ENCODE measurements around the gene SLC27A3. TPM values are rescaled to one million over a fixed set of nuclear protein-coding genes. Genes with fewer than 3 reads are reported as not detected.

SLC27A3 gene
- total and polyA plus RNA-seq, 2 of the 8 experiments (the other 6 are each of a cell fraction or from before 2014, with no cell fraction given), result 39.1 to 40.1 TPM

Small RNA genes within 50 kb of the gene (small RNA-seq; reads per million reads assigned to genes)
- not detected for gene RF00019 (ENCODE audit: insufficient read depth)

Other genes starting within 250 kb of the SLC27A3 start
- gene S100A6, start 239.4 kb upstream of the SLC27A3 start, total RNA-seq (2021; fragmentation: NEBNext Ultra II Directional; extraction: Animal tissue kit (Norgen Biotek cat#: 25700)), result 11.1 and 11.5 TPM in 2 replicates
- gene S100A6, start 239.4 kb upstream of the SLC27A3 start, polyA plus RNA-seq (2011; rRNA removed), result 45.8 and 63.0 TPM in 2 replicates
- gene S100A5, start 234.5 kb upstream of the SLC27A3 start, total RNA-seq (2021; fragmentation: NEBNext Ultra II Directional; extraction: Animal tissue kit (Norgen Biotek cat#: 25700)), result not detected in 2 replicates
- gene S100A5, start 234.5 kb upstream of the SLC27A3 start, polyA plus RNA-seq (2011; rRNA removed), result not detected in 2 replicates
- 36.3 and 39.6 TPM in 2 replicates for gene S100A4, start 229.6 kb upstream of the SLC27A3 start, total RNA-seq (2021; fragmentation: NEBNext Ultra II Directional; extraction: Animal tissue kit (Norgen Biotek cat#: 25700))
- gene S100A4, start 229.6 kb upstream of the SLC27A3 start, polyA plus RNA-seq (2011; rRNA removed), result 43.3 and 85.4 TPM in 2 replicates
- 0.47 TPM in 1 of 2 replicates, not detected in the other for gene S100A3, start 226.1 kb upstream of the SLC27A3 start, total RNA-seq (2021; fragmentation: NEBNext Ultra II Directional; extraction: Animal tissue kit (Norgen Biotek cat#: 25700))
- 0.26 and 0.77 TPM in 2 replicates for gene S100A3, start 226.1 kb upstream of the SLC27A3 start, polyA plus RNA-seq (2011; rRNA removed)
- 2.0 TPM in 1 of 2 replicates, not detected in the other for gene S100A2, start 209.6 kb upstream of the SLC27A3 start, total RNA-seq (2021; fragmentation: NEBNext Ultra II Directional; extraction: Animal tissue kit (Norgen Biotek cat#: 25700))
- 0.71 and 0.86 TPM in 2 replicates for gene S100A2, start 209.6 kb upstream of the SLC27A3 start, polyA plus RNA-seq (2011; rRNA removed)
- gene S100A16, start 162.3 kb upstream of the SLC27A3 start, total RNA-seq (2021; fragmentation: NEBNext Ultra II Directional; extraction: Animal tissue kit (Norgen Biotek cat#: 25700)), result 14.7 and 14.9 TPM in 2 replicates
- gene S100A16, start 162.3 kb upstream of the SLC27A3 start, polyA plus RNA-seq (2011; rRNA removed), result 51.7 and 61.4 TPM in 2 replicates
- 1.4 and 1.5 TPM in 2 replicates for gene S100A14, start 159.1 kb upstream of the SLC27A3 start, total RNA-seq (2021; fragmentation: NEBNext Ultra II Directional; extraction: Animal tissue kit (Norgen Biotek cat#: 25700))
- gene S100A14, start 159.1 kb upstream of the SLC27A3 start, polyA plus RNA-seq (2011; rRNA removed), result 3.7 and 5.3 TPM in 2 replicates
- 63.6 and 65.3 TPM in 2 replicates for gene S100A13, start 147.9 kb upstream of the SLC27A3 start, total RNA-seq (2021; fragmentation: NEBNext Ultra II Directional; extraction: Animal tissue kit (Norgen Biotek cat#: 25700))
- 79.0 and 127 TPM in 2 replicates for gene S100A13, start 147.9 kb upstream of the SLC27A3 start, polyA plus RNA-seq (2011; rRNA removed)
- gene S100A1, start 147.0 kb upstream of the SLC27A3 start, total RNA-seq (2021; fragmentation: NEBNext Ultra II Directional; extraction: Animal tissue kit (Norgen Biotek cat#: 25700)), result not detected in 2 replicates
- gene S100A1, start 147.0 kb upstream of the SLC27A3 start, polyA plus RNA-seq (2011; rRNA removed), result 1.1 and 2.0 TPM in 2 replicates
- 103 and 104 TPM in 2 replicates for gene CHTOP, start 141.3 kb upstream of the SLC27A3 start, total RNA-seq (2021; fragmentation: NEBNext Ultra II Directional; extraction: Animal tissue kit (Norgen Biotek cat#: 25700))
- gene CHTOP, start 141.3 kb upstream of the SLC27A3 start, polyA plus RNA-seq (2011; rRNA removed), result 73.6 and 84.6 TPM in 2 replicates
- 22.3 and 25.7 TPM in 2 replicates for gene SNAPIN, start 116.7 kb upstream of the SLC27A3 start, total RNA-seq (2021; fragmentation: NEBNext Ultra II Directional; extraction: Animal tissue kit (Norgen Biotek cat#: 25700))
- gene SNAPIN, start 116.7 kb upstream of the SLC27A3 start, polyA plus RNA-seq (2011; rRNA removed), result 24.7 and 31.1 TPM in 2 replicates
- 387 and 389 TPM in 2 replicates for gene ILF2, start 104.4 kb upstream of the SLC27A3 start, total RNA-seq (2021; fragmentation: NEBNext Ultra II Directional; extraction: Animal tissue kit (Norgen Biotek cat#: 25700))
- 290 and 474 TPM in 2 replicates for gene ILF2, start 104.4 kb upstream of the SLC27A3 start, polyA plus RNA-seq (2011; rRNA removed)
- gene NPR1, start 96.7 kb upstream of the SLC27A3 start, total RNA-seq (2021; fragmentation: NEBNext Ultra II Directional; extraction: Animal tissue kit (Norgen Biotek cat#: 25700)), result 11.1 and 13.2 TPM in 2 replicates
- 10.5 and 11.7 TPM in 2 replicates for gene NPR1, start 96.7 kb upstream of the SLC27A3 start, polyA plus RNA-seq (2011; rRNA removed)
- gene INTS3, start 47.4 kb upstream of the SLC27A3 start, total RNA-seq (2021; fragmentation: NEBNext Ultra II Directional; extraction: Animal tissue kit (Norgen Biotek cat#: 25700)), result 63.2 and 66.8 TPM in 2 replicates
- gene INTS3, start 47.4 kb upstream of the SLC27A3 start, polyA plus RNA-seq (2011; rRNA removed), result 86.9 and 93.2 TPM in 2 replicates
- 39.1 and 41.5 TPM in 2 replicates for gene GATAD2B, start 147.6 kb downstream of the SLC27A3 start, total RNA-seq (2021; fragmentation: NEBNext Ultra II Directional; extraction: Animal tissue kit (Norgen Biotek cat#: 25700))
- 8.4 and 9.6 TPM in 2 replicates for gene GATAD2B, start 147.6 kb downstream of the SLC27A3 start, polyA plus RNA-seq (2011; rRNA removed)
- gene DENND4B, start 171.3 kb downstream of the SLC27A3 start, total RNA-seq (2021; fragmentation: NEBNext Ultra II Directional; extraction: Animal tissue kit (Norgen Biotek cat#: 25700)), result 61.1 and 62.8 TPM in 2 replicates
- 45.6 and 80.8 TPM in 2 replicates for gene DENND4B, start 171.3 kb downstream of the SLC27A3 start, polyA plus RNA-seq (2011; rRNA removed)
- gene CRTC2, start 183.2 kb downstream of the SLC27A3 start, total RNA-seq (2021; fragmentation: NEBNext Ultra II Directional; extraction: Animal tissue kit (Norgen Biotek cat#: 25700)), result 28.6 and 33.7 TPM in 2 replicates
- gene CRTC2, start 183.2 kb downstream of the SLC27A3 start, polyA plus RNA-seq (2011; rRNA removed), result 34.3 and 38.8 TPM in 2 replicates
- 238 and 244 TPM in 2 replicates for gene SLC39A1, start 188.1 kb downstream of the SLC27A3 start, total RNA-seq (2021; fragmentation: NEBNext Ultra II Directional; extraction: Animal tissue kit (Norgen Biotek cat#: 25700))
- gene SLC39A1, start 188.1 kb downstream of the SLC27A3 start, polyA plus RNA-seq (2011; rRNA removed), result 318 and 337 TPM in 2 replicates
- 34.4 and 37.2 TPM in 2 replicates for gene CREB3L4, start 192.5 kb downstream of the SLC27A3 start, total RNA-seq (2021; fragmentation: NEBNext Ultra II Directional; extraction: Animal tissue kit (Norgen Biotek cat#: 25700))
- gene CREB3L4, start 192.5 kb downstream of the SLC27A3 start, polyA plus RNA-seq (2011; rRNA removed), result 50.2 and 54.0 TPM in 2 replicates
- gene JTB, start 202.3 kb downstream of the SLC27A3 start, total RNA-seq (2021; fragmentation: NEBNext Ultra II Directional; extraction: Animal tissue kit (Norgen Biotek cat#: 25700)), result 91.1 and 93.0 TPM in 2 replicates
- 122 and 136 TPM in 2 replicates for gene JTB, start 202.3 kb downstream of the SLC27A3 start, polyA plus RNA-seq (2011; rRNA removed)
- 157 TPM in 2 replicates for gene RAB13, start 210.9 kb downstream of the SLC27A3 start, total RNA-seq (2021; fragmentation: NEBNext Ultra II Directional; extraction: Animal tissue kit (Norgen Biotek cat#: 25700))
- 65.7 and 70.5 TPM in 2 replicates for gene RAB13, start 210.9 kb downstream of the SLC27A3 start, polyA plus RNA-seq (2011; rRNA removed)
- 1,810 and 1,941 TPM in 2 replicates for gene RPS27, start 215.4 kb downstream of the SLC27A3 start, total RNA-seq (2021; fragmentation: NEBNext Ultra II Directional; extraction: Animal tissue kit (Norgen Biotek cat#: 25700))
- gene RPS27, start 215.4 kb downstream of the SLC27A3 start, polyA plus RNA-seq (2011; rRNA removed), result 2,224 and 3,155 TPM in 2 replicates

All from H1 (cell line).